Panc1 (cell line): ENCODE measurements around the gene MCM9. TPM values are rescaled to one million over a fixed set of nuclear protein-coding genes. Genes with fewer than 3 reads are reported as not detected.

Source experiments
- ATAC-seq: fragments of 200-7000 bp; cut with Tn5 transposase; 2 replicates; pipeline ENCODE4 v1.9.1; 2020; ENCODE audit warnings: mild to moderate bottlenecking, moderate library complexity
- BruUV-seq: library from RNA; stranded (reverse); fragments of 400-500 nt; replicated peaks from 2 replicates; lab custom pipeline; 2021; lab: Mats Ljungman, UMichigan
- CTCF ChIA-PET: fragments of 300-600 bp; sonication (Branson Sonifier 250); formaldehyde crosslinking; loops from one replicate; lab custom pipeline; 2022; ENCODE audit warnings: antibody characterized with exemption; lab: Charles Lee
- POLR2A ChIA-PET: fragments of 300-600 bp; sonication (Branson Sonifier 250); formaldehyde crosslinking; loops from one replicate; lab custom pipeline; 2022; ENCODE audit warnings: antibody characterized with exemption; lab: Charles Lee
- DNase-seq: peaks from one replicate; pipeline ENCODE4 v3.0.0-alpha.2; 2010; ENCODE audit warnings: low read depth, low spot score
- H3K27ac ChIP-seq: 2 replicates; pipeline ENCODE4 v1.5.1; 2011; ENCODE audit warnings: mild to moderate bottlenecking, low read length, inconsistent platforms
- H3K27me3 ChIP-seq: fragments of 200-500 bp; sonication (Bioruptor generic); 2 replicates; pipeline ENCODE4 v1.6.0; 2014; ENCODE audit warnings: low read length, inconsistent platforms; ENCODE audit not compliant: control insufficient read depth, insufficient read depth
- H3K36me3 ChIP-seq: fragments of 200-500 bp; sonication (Bioruptor generic); 2 replicates; pipeline ENCODE4 v1.5.1; 2014; ENCODE audit warnings: inconsistent platforms, mild to moderate bottlenecking, low read length, moderate library complexity; ENCODE audit not compliant: control insufficient read depth, insufficient read depth
- H3K4me1 ChIP-seq: 2 replicates; pipeline ENCODE4 v1.5.1; 2011; ENCODE audit warnings: inconsistent platforms, mild to moderate bottlenecking, low read length, moderate library complexity; ENCODE audit not compliant: control insufficient read depth, insufficient read depth
- H3K4me3 ChIP-seq, 2 experiments: 2 replicates each; pipeline ENCODE4 v1.5.1; 2011 to 2012; ENCODE audit warnings: low read depth in 2 of 2, low read length in 2 of 2, mild to moderate bottlenecking in 2 of 2, inconsistent platforms in 1 of 2, moderate library complexity in 1 of 2
- H3K9me3 ChIP-seq: fragments of 200-500 bp; sonication (Bioruptor generic); 2 replicates; pipeline ENCODE4 v1.5.1; 2014; ENCODE audit warnings: low read depth, mild to moderate bottlenecking, inconsistent platforms, low read length, moderate library complexity; ENCODE audit not compliant: control insufficient read depth, insufficient read depth
- POLR2AphosphoS5 ChIP-seq: IDR thresholded peaks from 2 replicates; pipeline ENCODE4 v1.6.1; 2012; ENCODE audit warnings: mild to moderate bottlenecking, low read depth, low read length, moderate library complexity
- SIN3A ChIP-seq: IDR thresholded peaks from 2 replicates; pipeline ENCODE4 v1.6.1; 2012; ENCODE audit warnings: low read depth, mild to moderate bottlenecking, low read length, moderate library complexity, borderline replicate concordance; ENCODE audit not compliant: insufficient read depth
- TCF7L2 ChIP-seq: IDR thresholded peaks from 2 replicates; pipeline ENCODE4 v1.6.1; 2011; ENCODE audit warnings: mild to moderate bottlenecking, low read depth, low read length, inconsistent platforms
- in situ Hi-C: cut with HindIII; loops from 2 replicates; pipeline ENCODE4 v1.10.0; 2016; ENCODE audit warnings: low sequenced_read_pairs, low pct_unique_long_range_greater_than_20kb
- intact Hi-C: fragments of 100-400 bp; cut with micrococcal nuclease; formaldehyde crosslinking; loops from one replicate; pipeline ENCODE4 v1.10.0; 2022; ENCODE audit not compliant: unreplicated experiment
- total RNA-seq: library from RNA; stranded (reverse); gene quantifications from one replicate; pipeline ENCODE4 v1.2.1, GENCODE V29; 2021; ENCODE audit not compliant: unreplicated experiment
- TF ChIP-seq, protein P1 (sequence below): fragments of 450-650 bp; IDR thresholded peaks from 2 replicates; pipeline ENCODE4 v1.5.1; 2017; ENCODE audit warnings: mild to moderate bottlenecking
- TF ChIP-seq, protein P2 (sequence below), 2 experiments: IDR thresholded peaks; 2 replicates each; pipeline ENCODE4 v1.6.1; 2011 to 2012; ENCODE audit warnings: low read depth in 2 of 2, control low read depth in 1 of 2, low read length in 1 of 2, mild to moderate bottlenecking in 1 of 2, moderate library complexity in 1 of 2; ENCODE audit not compliant: insufficient read depth in 1 of 2

The MCM9 gene
- total RNA-seq, 1 experiment from 2014 or later = 20.4 TPM

DNA sequence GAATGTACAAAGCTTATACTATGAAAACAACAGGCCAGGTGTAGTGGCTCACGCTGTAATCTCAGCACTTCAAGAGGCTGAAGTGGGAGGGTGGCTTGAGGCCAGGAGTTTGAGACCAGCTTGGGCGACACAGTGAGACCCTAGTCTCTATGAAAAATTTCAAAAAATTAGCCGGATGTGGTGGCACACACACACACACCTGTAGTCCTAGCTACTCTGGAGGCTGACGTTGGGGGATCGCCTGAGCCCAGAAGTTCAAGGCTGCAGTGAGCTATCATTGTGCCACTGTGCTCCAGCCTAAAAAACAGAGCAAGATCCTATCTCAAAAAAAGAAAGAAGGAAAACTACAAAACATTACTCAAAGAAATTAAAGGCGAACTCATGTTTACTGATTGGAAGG is 48.3 kb downstream of the MCM9 start:
- no peak for ATAC-seq
- TF ChIP-seq, protein P1, sequence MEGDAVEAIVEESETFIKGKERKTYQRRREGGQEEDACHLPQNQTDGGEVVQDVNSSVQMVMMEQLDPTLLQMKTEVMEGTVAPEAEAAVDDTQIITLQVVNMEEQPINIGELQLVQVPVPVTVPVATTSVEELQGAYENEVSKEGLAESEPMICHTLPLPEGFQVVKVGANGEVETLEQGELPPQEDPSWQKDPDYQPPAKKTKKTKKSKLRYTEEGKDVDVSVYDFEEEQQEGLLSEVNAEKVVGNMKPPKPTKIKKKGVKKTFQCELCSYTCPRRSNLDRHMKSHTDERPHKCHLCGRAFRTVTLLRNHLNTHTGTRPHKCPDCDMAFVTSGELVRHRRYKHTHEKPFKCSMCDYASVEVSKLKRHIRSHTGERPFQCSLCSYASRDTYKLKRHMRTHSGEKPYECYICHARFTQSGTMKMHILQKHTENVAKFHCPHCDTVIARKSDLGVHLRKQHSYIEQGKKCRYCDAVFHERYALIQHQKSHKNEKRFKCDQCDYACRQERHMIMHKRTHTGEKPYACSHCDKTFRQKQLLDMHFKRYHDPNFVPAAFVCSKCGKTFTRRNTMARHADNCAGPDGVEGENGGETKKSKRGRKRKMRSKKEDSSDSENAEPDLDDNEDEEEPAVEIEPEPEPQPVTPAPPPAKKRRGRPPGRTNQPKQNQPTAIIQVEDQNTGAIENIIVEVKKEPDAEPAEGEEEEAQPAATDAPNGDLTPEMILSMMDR = no peak
- TF ChIP-seq, protein P2, sequence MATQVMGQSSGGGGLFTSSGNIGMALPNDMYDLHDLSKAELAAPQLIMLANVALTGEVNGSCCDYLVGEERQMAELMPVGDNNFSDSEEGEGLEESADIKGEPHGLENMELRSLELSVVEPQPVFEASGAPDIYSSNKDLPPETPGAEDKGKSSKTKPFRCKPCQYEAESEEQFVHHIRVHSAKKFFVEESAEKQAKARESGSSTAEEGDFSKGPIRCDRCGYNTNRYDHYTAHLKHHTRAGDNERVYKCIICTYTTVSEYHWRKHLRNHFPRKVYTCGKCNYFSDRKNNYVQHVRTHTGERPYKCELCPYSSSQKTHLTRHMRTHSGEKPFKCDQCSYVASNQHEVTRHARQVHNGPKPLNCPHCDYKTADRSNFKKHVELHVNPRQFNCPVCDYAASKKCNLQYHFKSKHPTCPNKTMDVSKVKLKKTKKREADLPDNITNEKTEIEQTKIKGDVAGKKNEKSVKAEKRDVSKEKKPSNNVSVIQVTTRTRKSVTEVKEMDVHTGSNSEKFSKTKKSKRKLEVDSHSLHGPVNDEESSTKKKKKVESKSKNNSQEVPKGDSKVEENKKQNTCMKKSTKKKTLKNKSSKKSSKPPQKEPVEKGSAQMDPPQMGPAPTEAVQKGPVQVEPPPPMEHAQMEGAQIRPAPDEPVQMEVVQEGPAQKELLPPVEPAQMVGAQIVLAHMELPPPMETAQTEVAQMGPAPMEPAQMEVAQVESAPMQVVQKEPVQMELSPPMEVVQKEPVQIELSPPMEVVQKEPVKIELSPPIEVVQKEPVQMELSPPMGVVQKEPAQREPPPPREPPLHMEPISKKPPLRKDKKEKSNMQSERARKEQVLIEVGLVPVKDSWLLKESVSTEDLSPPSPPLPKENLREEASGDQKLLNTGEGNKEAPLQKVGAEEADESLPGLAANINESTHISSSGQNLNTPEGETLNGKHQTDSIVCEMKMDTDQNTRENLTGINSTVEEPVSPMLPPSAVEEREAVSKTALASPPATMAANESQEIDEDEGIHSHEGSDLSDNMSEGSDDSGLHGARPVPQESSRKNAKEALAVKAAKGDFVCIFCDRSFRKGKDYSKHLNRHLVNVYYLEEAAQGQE (IDR thresholded peaks at IDR 0.05; ENCODE audit: insufficient read depth in 1 of 2, low read depth in 2 of 2, low read length in 1 of 2) = no peak
- TF ChIP-seq SIN3A = no peak
- no peak for TF ChIP-seq POLR2AphosphoS5
- no peak for TF ChIP-seq TCF7L2
- DNase-seq = no peak
- Histone ChIP-seq H3K27ac (no peak overlapping the region), H3K4me1 (peaks cover 19% of the 10 kb centered on the region), H3K27me3 (no peaks in the 10 kb centered on the region), H3K4me3 (no peak overlapping the region), H3K9me3 (no peaks in the 10 kb centered on the region), H3K36me3 (no peaks in the 10 kb centered on the region)
- BruUV-seq = no TSS peak
- in situ Hi-C loops = no loop called here
- CTCF ChIA-PET = no interaction called here
- intact Hi-C loops = no loop called here
- POLR2A ChIA-PET = no interaction called here

DNA sequence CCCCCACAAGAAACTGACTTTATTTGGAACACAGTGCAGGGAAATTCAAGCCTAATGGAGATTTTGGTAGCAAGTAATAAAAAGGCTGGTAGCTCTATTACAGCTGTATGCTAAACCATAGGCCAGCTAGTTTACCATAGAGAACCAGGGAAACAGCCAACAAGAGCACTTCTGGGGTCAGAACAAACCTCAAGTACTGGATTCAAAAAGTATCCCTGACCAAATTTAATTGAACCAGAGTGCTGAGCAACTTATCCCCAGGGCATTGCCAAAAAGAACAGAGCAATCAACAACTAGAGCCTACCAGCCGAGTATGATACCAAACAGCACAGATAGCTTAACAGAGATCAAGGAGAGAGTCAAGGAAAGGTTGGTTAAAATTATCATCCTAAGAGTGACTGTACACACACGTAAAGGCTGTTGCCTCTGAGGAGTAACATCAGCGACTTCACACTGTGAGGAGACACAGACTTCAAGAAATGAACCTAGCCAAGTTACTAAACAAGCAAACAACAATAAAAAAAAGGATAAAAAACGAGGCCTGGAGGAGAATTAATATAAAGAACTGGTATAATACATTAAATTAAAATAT is 52.5 kb downstream of the MCM9 start:
- no peak for DNase-seq
- in situ Hi-C loops (no loop called here), intact Hi-C loops (no loop called here)
- BruUV-seq = no TSS peak
- POLR2A ChIA-PET = no interaction called here
- peak; percentile 62 for ATAC-seq
- H3K4me1 ChIP-seq = peaks cover 19% of the 10 kb centered on the region
- H3K36me3 ChIP-seq = no peaks in the 10 kb centered on the region
- TF ChIP-seq, protein P2 (IDR thresholded peaks at IDR 0.05; ENCODE audit: insufficient read depth in 1 of 2, low read depth in 2 of 2, low read length in 1 of 2) = no peak
- TF ChIP-seq POLR2AphosphoS5 = no peak
- TF ChIP-seq SIN3A = no peak
- no peak for TF ChIP-seq TCF7L2
- TF ChIP-seq, protein P1 = no peak
- peak overlapping the region; percentile 32 for H3K27ac ChIP-seq
- CTCF ChIA-PET = no interaction called here
- no peaks in the 10 kb centered on the region for H3K9me3 ChIP-seq
- no peaks in the 10 kb centered on the region for H3K27me3 ChIP-seq
- no peak overlapping the region for H3K4me3 ChIP-seq
